Epithelial cell of proximal tubule (primary cell): ENCODE measurements around the gene LRRFIP1. TPM values are rescaled to one million over a fixed set of nuclear protein-coding genes. Genes with fewer than 3 reads are reported as not detected.
A peak's percentile ranks its signal among the peaks of the same experiment; 100 is the strongest.
"Not testable (repeated sequence)": the region's sequence is repeated elsewhere in the genome, so short reads cannot be mapped to it uniquely, and the experiment has no call there.

Experiments used
- DNase-seq: peaks from one replicate; pipeline ENCODE4 v3.0.0-alpha.2; 2011; ENCODE audit warnings: low read depth
- H3K4me3 ChIP-seq: 2 replicates; pipeline ENCODE4 v1.5.1; 2011; ENCODE audit warnings: low read depth, mild to moderate bottlenecking, low read length
- CTCF ChIP-seq: conservative IDR thresholded peaks from 2 replicates; pipeline ENCODE4 v1.5.1; 2012; ENCODE audit warnings: low read depth, mild to moderate bottlenecking, low read length
- total RNA-seq: library from RNA; depleted of rRNA; stranded (reverse); fragments of >200 nt; gene quantifications from 2 replicates; pipeline ENCODE4 v1.2.3, GENCODE V29; 2015

The LRRFIP1 gene
- total RNA-seq, 1 donor from 2014 or later: 69.0 TPM

DNA sequence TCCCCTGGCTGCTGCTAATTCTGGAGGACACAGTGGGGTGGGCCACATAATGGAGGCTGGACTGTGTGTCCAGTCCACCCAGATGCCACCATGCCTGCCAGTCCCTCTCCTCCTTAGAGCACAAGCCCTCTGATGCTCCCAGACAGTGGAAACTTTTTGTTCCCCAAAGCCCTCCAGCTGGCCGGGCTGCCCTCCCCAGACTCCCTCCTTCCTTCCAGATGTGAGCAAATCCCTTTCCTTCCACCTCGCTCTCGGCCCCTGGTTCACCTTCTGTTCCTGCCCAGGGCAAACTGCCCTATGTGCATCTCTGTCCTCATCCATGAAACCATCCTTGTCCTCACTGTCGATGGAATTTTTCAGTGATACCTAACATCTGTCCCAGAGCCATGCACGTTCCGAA lies 33.9 kb downstream of the LRRFIP1 start:
- DNase-seq: no peak
- TF ChIP-seq CTCF: no peak
- H3K4me3 ChIP-seq: no peak overlapping the region

DNA sequence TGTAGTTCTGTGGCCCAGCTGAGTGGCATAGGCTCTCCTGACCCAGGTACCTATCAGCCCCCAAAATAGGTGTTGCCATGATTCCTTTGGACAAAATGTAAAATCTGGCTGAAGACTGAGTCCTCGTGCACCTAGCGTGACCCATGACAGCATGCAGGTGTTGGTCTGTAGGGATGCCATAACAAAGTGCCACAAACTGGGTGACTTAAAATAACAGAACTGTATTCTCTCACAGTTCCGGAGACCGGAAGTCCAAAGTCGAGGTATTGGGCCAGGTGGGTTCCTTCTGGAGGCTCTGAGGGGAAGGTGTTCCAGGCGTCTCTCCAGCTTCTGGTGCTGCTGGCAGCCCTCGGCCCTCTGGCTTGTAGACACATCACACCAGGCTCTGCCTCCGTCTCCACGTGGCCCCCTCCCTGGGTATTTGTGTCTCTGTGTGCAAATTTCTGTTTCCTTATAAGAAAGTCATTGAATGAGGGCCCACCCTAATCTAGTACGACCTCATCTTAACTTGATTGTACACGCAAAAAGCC lies 34.5 kb downstream of the LRRFIP1 start:
- DNase-seq: no peak
- no peak for TF ChIP-seq CTCF

DNA sequence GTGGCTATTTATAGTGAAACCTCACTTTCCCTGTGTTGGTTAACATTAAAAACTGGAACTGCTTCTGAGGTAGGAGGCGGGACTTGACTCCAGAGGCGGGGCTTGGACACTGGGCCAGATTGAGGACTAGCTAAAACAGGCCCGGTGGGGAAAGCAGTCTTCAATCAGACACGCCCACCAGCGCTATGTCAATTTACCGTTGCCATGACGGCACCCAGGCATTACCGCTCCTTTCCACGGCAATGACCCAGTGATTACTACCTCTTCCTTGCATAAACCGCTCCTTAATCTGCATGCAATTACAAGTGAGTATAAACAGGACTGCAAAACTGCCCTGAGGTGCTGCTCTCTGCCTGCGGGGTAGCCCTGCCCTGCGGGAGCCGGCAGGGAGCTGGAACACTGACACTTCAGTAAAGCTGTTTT lies 35.3 kb downstream of the LRRFIP1 start:
- no peak for DNase-seq
- no peak for TF ChIP-seq CTCF
- no peak overlapping the region for H3K4me3 ChIP-seq

More for the DNA sequence above, 34.5 kb downstream of the LRRFIP1 start:
- no peak overlapping the region for H3K4me3 ChIP-seq

DNA sequence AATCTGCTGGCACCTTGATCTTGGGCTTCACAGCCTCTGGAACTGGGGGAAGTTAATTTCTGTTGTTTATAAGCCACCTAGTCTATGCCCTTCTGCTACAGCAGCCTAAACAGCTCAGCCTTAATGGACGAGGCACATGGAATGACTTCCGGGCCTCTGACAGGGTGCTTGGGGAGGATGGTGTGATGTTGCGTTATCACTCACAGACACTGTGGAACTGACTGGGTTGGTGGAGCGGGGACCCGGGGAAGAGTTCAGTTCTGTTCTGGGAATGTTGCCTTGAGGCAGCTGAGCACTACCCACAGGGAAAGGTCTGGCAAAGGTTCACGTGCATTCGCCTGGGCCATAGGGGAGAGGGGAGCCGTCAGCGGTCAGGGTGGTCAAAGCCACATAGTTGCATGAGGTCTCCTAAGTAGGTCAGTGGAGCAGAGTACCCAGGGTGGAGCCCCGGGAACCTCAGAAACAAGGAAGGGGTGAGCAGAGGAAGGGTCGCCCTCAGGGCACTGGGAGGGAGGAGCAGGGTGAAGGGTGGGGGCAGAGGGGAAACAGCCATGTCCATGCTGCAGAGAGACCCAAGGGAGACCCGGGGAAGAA lies 36.2 kb downstream of the LRRFIP1 start:
- DNase-seq: no peak
- no peak for TF ChIP-seq CTCF
- H3K4me3 ChIP-seq: no peak overlapping the region

DNA sequence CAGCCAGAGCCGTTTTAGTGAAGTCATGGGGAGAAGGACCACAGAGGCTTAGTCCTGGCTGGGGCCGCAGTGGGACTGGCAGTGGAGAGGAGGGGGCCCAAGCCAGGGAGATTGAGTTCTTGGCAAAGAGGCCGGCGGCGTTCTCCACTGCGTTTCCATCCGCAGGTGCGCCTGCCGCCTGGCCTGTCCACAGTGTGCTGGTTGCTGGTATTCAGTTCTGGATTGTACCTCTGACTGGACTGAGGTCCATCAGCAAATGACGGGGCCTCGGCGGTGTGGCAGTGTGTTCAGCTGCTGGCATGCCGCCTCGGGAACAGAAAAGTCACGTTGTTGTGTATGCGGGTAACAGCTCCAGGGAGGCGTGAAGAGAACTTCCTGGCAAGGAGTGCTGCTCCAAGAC lies 36.8 kb downstream of the LRRFIP1 start:
- no peak for TF ChIP-seq CTCF
- H3K4me3 ChIP-seq: no peak overlapping the region
- DNase-seq: no peak

DNA sequence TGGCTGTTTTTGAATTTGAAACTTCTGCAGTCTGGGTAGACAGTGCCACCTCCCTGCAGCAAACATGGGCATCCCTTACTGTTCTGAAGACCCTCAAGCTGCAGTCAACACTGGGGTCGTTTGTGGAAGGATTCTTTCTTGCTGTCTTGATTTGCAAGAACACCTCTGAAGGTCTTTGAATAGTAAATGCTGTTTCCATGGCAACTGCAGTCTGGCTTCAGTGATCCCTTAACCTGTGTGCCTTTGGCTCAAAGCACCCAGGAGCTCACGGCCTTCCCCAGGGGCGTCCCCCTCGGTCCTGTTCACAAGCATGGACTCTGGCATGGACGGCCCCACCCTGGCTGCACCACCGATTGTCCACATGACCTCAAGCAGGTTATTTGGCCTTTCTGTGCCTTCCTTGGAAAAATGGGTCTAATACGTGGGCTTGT lies 38.3 kb downstream of the LRRFIP1 start:
- DNase-seq: no peak
- H3K4me3 ChIP-seq: no peak overlapping the region
- TF ChIP-seq CTCF: peak; percentile 38

GRCh38 chr2:237666606-237667005 lies 39.2 kb downstream of the LRRFIP1 start:
- TF ChIP-seq CTCF: no peak
- no peak overlapping the region for H3K4me3 ChIP-seq
- DNase-seq: no peak

DNA sequence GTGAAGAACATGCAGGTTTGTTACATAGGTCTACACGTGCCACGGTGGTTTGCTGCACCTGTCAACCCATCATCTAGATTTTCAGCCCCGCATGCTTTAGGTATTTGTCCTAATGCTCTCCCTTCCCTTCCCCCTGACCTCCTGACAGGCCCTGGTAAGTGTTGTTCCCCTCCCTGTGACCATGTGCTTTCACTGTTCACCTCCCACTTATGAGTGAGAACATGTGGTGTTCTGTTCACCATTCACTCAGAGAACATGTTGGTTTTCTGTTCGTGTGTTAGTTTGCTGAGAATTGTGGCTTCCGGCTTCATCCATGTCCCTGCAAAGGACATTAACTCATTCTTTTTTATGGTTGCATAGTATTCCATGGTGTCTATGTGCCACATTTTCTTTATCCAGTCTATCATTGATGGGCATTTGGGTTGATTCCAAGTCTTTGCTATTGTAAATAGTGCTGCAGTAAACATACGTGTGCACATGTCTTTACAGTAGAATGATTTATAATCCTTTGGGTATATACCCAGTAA lies 39.7 kb downstream of the LRRFIP1 start:
- DNase-seq, H3K4me3 ChIP-seq: not testable (repeated sequence)
